GM13976 (cell line): Measurements from ENCODE around the gene NKX6-2.

Experiments used
- DNase-seq: peaks from one replicate; pipeline ENCODE4 v3.0.0; 2012; ENCODE audit warnings: low spot score
- in situ Hi-C: fragments of 300-500 bp; cut with MboI; formaldehyde crosslinking; loops from one replicate; pipeline ENCODE4 v1.12.0; 2022; ENCODE audit warnings: low sequenced_read_pairs, mixed read lengths, inconsistent platforms; ENCODE audit not compliant: unreplicated experiment
- TF ChIP-seq, protein P1 (sequence below): IDR thresholded peaks from 2 replicates; pipeline ENCODE4 v1.5.1; 2012; ENCODE audit warnings: borderline replicate concordance, mild to moderate bottlenecking; ENCODE audit not compliant: insufficient read depth; ENCODE audit errors: extremely low read depth, missing control alignments, control extremely low read depth

Gene NKX6-2

DNA sequence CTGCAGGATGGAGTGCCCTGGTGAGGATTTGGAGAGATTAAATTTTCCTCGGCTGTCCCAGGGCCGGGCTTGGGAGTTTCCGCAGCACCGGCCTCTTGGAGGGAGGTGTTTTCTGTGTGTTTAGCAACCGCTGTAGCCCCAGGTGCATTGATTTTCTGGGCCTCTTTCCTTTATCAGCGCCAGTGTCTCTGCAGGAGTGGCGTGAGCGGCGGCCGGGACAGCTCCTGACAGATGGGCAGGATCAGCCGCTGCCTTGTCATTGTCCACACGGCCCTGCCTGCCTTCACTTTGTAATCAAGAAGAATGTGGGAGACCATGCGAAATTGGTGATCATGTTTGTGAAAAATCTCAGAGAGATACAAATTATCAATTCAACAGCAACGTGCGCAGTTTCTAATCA, 32.4 kb downstream of the NKX6-2 start:
- in situ Hi-C loops = no loop called here
- DNase-seq = no peak
- TF ChIP-seq, protein P1, sequence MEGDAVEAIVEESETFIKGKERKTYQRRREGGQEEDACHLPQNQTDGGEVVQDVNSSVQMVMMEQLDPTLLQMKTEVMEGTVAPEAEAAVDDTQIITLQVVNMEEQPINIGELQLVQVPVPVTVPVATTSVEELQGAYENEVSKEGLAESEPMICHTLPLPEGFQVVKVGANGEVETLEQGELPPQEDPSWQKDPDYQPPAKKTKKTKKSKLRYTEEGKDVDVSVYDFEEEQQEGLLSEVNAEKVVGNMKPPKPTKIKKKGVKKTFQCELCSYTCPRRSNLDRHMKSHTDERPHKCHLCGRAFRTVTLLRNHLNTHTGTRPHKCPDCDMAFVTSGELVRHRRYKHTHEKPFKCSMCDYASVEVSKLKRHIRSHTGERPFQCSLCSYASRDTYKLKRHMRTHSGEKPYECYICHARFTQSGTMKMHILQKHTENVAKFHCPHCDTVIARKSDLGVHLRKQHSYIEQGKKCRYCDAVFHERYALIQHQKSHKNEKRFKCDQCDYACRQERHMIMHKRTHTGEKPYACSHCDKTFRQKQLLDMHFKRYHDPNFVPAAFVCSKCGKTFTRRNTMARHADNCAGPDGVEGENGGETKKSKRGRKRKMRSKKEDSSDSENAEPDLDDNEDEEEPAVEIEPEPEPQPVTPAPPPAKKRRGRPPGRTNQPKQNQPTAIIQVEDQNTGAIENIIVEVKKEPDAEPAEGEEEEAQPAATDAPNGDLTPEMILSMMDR = no peak

DNA sequence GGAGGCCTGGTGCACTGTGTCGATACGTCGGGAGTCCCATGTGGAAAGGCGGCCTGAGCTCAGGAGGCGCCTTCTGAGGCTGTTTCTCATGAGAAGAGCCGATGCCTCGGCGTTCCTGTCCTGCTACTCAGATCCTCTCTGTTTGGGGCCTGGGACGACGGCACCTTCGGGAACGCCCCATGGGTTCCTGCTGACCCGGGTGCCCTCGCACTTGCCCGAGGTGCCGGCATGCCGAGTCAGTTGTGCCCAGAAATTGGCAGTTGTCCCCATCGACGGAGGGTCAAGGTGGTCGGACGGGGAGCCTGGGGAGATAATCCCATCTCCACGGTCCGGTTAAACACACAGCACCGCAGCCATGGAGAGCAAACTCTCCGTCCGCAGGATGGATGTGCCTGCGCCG, 33.0 kb downstream of the NKX6-2 start:
- DNase-seq = no peak
- in situ Hi-C loops = no loop called here
- TF ChIP-seq, protein P1 = no peak

DNA sequence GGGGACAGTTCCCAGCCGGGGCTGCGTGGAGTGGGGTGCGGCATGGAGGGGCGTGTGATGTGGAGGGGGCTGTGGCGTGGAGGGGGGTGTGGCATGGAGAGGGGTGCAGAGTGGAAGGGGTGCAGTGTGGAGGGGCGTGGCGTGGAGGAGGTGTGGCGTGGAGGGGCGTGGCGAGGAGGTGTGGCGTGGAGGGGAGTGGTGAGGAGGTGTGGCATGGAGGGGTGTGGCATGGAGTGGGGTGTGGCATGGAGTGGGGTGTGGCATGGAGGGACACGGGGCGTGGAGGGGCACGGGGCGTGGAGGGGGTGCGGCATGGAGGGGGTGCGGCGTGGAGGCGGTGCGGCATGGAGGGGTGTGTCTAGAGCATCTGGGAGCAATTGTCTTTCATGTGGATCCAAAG, 33.6 kb downstream of the NKX6-2 start:
- DNase-seq = no peak
- TF ChIP-seq, protein P1 = no peak
- in situ Hi-C loops = no loop called here

DNA sequence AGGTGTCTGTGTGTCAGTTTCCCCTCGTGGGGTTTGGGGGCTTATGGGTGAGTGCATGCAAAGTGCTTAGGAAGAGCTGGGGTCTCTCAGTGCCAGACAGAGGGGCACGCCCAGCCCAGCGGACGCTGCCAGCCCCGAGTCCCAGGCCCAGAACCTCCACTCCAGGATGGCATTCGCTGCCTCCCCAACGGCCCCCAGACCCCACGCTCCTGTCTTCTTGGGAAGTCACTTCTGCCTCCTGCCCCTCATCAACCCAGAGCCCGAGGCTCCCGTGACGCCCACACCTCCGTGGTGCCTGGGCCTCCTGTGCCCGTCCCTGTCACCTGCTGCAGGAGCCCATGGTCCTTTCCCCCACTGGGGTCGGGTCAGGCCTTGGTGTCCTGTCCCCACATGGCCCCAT, 35.0 kb downstream of the NKX6-2 start:
- in situ Hi-C loops = no loop called here
- no peak for DNase-seq
- TF ChIP-seq, protein P1 = no peak

DNA sequence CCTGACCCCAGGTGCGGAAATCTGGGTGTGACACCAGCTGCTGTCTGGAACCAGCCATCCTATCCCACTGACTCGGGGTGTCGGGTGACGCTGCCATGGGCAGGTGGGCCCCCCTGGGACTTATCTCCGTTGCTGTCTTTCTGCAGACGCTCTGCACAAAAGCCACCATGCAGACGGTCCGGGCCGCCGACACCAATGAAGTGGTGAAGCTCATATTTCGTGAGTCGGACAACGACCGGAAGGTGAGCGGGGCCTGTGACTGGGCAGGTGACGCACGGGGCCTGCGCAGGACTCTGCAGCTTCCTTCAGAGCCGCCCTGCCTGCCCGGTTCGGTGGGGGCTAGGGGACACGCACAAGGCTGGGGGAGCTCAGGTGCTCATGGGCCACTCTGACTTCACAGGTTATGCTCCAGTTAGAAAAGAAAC, 36.6 kb downstream of the NKX6-2 start:
- DNase-seq = no peak
- in situ Hi-C loops = no loop called here
- TF ChIP-seq, protein P1 = no peak

DNA sequence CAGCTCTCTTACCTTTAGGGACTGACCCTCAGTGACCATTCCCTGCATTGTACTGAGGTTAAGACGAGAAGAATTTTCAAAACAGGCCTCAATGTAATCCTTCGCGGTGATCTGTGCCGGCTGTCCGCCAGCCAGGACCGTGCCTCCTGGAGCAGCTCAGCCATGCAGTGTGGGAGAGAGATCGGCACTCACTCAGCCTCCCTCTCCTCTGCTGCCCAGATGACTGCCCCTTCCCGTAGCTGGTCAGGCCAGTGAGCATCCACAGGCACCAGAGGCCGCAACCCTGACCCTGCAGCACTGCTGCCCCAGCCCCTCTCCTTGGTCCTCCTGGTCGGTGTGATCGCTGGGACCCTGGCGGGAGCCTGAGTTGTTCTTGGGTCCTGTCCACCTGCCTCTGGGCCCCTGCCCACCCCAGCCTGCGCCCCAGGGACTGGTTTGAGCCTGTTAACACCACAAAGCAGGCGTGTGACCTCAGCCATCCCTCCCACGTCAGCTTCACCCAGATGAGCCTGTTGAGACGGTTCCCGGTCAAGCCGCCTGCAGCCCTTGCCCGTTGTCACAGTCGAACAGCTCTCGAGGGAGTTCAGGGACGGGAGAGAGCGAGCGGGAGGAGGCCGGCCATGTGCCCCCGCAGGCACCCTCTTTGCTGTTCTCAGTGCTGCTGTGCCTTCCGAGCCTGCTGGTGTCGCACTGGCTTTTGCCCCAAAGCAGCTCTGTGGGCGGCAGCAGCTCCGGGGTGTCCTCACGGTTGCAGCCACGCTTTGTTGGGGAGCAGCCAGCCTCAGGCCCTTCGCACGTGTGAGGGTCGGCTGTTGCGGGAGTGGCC, 37.2 kb downstream of the NKX6-2 start:
- in situ Hi-C loops = no loop called here
- TF ChIP-seq, protein P1 = no peak
- no peak for DNase-seq
